Measurements from ENCODE around the gene MYEF2.

The MYEF2 gene

DNA sequence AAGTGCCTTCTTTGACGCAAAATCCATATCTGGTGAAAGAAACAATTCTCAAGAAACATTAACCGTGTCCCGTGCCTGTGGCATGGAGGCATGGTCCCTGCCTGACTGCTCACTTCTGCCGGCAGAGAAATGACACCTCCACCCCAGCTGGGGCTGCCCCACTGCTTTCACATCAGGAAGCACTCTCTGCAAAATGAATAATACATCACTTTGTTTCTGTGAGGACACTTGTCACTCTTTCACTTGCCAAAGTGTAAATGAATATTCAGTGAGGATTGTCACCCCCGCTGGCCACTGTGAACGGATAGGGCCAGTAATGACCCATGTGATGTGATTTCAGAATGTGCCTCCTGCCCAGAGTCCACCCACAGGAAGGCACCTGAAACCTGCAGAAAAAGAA lies 88.4 kb downstream of the MYEF2 start:
- H3K27ac ChIP-seq (ENCODE audit: low read depth, low read length): no peak overlapping the region
- TF ChIP-seq CTCF (IDR thresholded peaks at IDR 0.05; ENCODE audit: insufficient read depth, low read length, poor library complexity, severe bottlenecking): no peak
- TF ChIP-seq EZH2phosphoT487 (conservative IDR thresholded peaks at IDR 0.05; ENCODE audit: low read length): no peak
- no peak overlapping the region for H3K4me2 ChIP-seq (ENCODE audit: low read depth, low read length, poor library complexity, severe bottlenecking)
- H3K79me2 ChIP-seq (ENCODE audit: insufficient read depth, low read length): no peaks in the 10 kb centered on the region
- H3K4me3 ChIP-seq (ENCODE audit: insufficient read depth, low read length, poor library complexity, severe bottlenecking): no peak overlapping the region
- no peak overlapping the region for H2AFZ ChIP-seq (ENCODE audit: low read depth, low read length, severe bottlenecking)
- no peaks in the 10 kb centered on the region for H3K27me3 ChIP-seq (ENCODE audit: low read length)
- no peaks in the 10 kb centered on the region for H3K9me3 ChIP-seq (ENCODE audit: insufficient read depth, low read length)
- no peaks in the 10 kb centered on the region for H3F3A ChIP-seq (ENCODE audit: insufficient read depth)
- no peak overlapping the region for H3K9ac ChIP-seq (ENCODE audit: low read length)
- no peaks in the 10 kb centered on the region for H3K9me2 ChIP-seq (replicated peaks; ENCODE audit: insufficient read depth, low read length)
- no peaks in the 10 kb centered on the region for H3K36me3 ChIP-seq (ENCODE audit: low read length)
- no peaks in the 10 kb centered on the region for H4K20me1 ChIP-seq (ENCODE audit: low read depth, low read length)

- no peaks in the 10 kb centered on the region for H3F3A ChIP-seq (ENCODE audit: insufficient read depth)
- H3K9me2 ChIP-seq (replicated peaks; ENCODE audit: insufficient read depth, low read length): no peaks in the 10 kb centered on the region
- H3K4me2 ChIP-seq (ENCODE audit: low read depth, low read length, poor library complexity, severe bottlenecking): no peak overlapping the region
- H3K27ac ChIP-seq (ENCODE audit: low read depth, low read length): no peak overlapping the region
- no peaks in the 10 kb centered on the region for H3K27me3 ChIP-seq (ENCODE audit: low read length)
- no peak overlapping the region for H2AFZ ChIP-seq (ENCODE audit: low read depth, low read length, severe bottlenecking)
- H4K20me1 ChIP-seq (ENCODE audit: low read depth, low read length): no peaks in the 10 kb centered on the region
- no peaks in the 10 kb centered on the region for H3K36me3 ChIP-seq (ENCODE audit: low read length)
- TF ChIP-seq CTCF (IDR thresholded peaks at IDR 0.05; ENCODE audit: insufficient read depth, low read length, poor library complexity, severe bottlenecking) (no peak), EZH2phosphoT487 (conservative IDR thresholded peaks at IDR 0.05; ENCODE audit: low read length) (no peak)
- H3K9ac ChIP-seq (ENCODE audit: low read length): no peak overlapping the region
- no peak overlapping the region for H3K4me3 ChIP-seq (ENCODE audit: insufficient read depth, low read length, poor library complexity, severe bottlenecking)
- H3K79me2 ChIP-seq (ENCODE audit: insufficient read depth, low read length): no peaks in the 10 kb centered on the region
- H3K9me3 ChIP-seq (ENCODE audit: insufficient read depth, low read length): no peaks in the 10 kb centered on the region
Measured at GRCh38 chr15:48087844-48088243, 90.3 kb downstream of the MYEF2 start.

GRCh38 chr15:48086576-48086975 lies 91.5 kb downstream of the MYEF2 start:
- TF ChIP-seq CTCF (IDR thresholded peaks at IDR 0.05; ENCODE audit: insufficient read depth, low read length, poor library complexity, severe bottlenecking) (no peak), EZH2phosphoT487 (conservative IDR thresholded peaks at IDR 0.05; ENCODE audit: low read length) (no peak)
- no peak overlapping the region for H3K9ac ChIP-seq (ENCODE audit: low read length)
- H3K27ac ChIP-seq (ENCODE audit: low read depth, low read length): no peak overlapping the region
- H3K79me2 ChIP-seq (ENCODE audit: insufficient read depth, low read length): no peaks in the 10 kb centered on the region
- H3K4me2 ChIP-seq (ENCODE audit: low read depth, low read length, poor library complexity, severe bottlenecking): no peak overlapping the region
- no peaks in the 10 kb centered on the region for H3K36me3 ChIP-seq (ENCODE audit: low read length)
- no peak overlapping the region for H3K4me3 ChIP-seq (ENCODE audit: insufficient read depth, low read length, poor library complexity, severe bottlenecking)
- H3F3A ChIP-seq (ENCODE audit: insufficient read depth): no peaks in the 10 kb centered on the region
- no peaks in the 10 kb centered on the region for H4K20me1 ChIP-seq (ENCODE audit: low read depth, low read length)
- H3K9me3 ChIP-seq (ENCODE audit: insufficient read depth, low read length): no peaks in the 10 kb centered on the region
- H3K27me3 ChIP-seq (ENCODE audit: low read length): no peaks in the 10 kb centered on the region
- no peaks in the 10 kb centered on the region for H3K9me2 ChIP-seq (replicated peaks; ENCODE audit: insufficient read depth, low read length)
- no peak overlapping the region for H2AFZ ChIP-seq (ENCODE audit: low read depth, low read length, severe bottlenecking)

- no peak overlapping the region for H3K4me2 ChIP-seq (ENCODE audit: low read depth, low read length, poor library complexity, severe bottlenecking)
- TF ChIP-seq EZH2phosphoT487 (conservative IDR thresholded peaks at IDR 0.05; ENCODE audit: low read length): no peak
- no peak for TF ChIP-seq CTCF (IDR thresholded peaks at IDR 0.05; ENCODE audit: insufficient read depth, low read length, poor library complexity, severe bottlenecking)
Measured at GRCh38 chr15:48086133-48086532, 92.0 kb downstream of the MYEF2 start.

More at GRCh38 chr15:48086133-48086532, 92.0 kb downstream of the MYEF2 start:
- H4K20me1 ChIP-seq (ENCODE audit: low read depth, low read length): no peaks in the 10 kb centered on the region
- no peak overlapping the region for H3K27ac ChIP-seq (ENCODE audit: low read depth, low read length)
- H3K36me3 ChIP-seq (ENCODE audit: low read length): no peaks in the 10 kb centered on the region
- no peaks in the 10 kb centered on the region for H3K79me2 ChIP-seq (ENCODE audit: insufficient read depth, low read length)
- H3K9me2 ChIP-seq (replicated peaks; ENCODE audit: insufficient read depth, low read length): no peaks in the 10 kb centered on the region
- H3K9ac ChIP-seq (ENCODE audit: low read length): no peak overlapping the region
- no peaks in the 10 kb centered on the region for H3F3A ChIP-seq (ENCODE audit: insufficient read depth)
- no peaks in the 10 kb centered on the region for H3K27me3 ChIP-seq (ENCODE audit: low read length)
- H3K9me3 ChIP-seq (ENCODE audit: insufficient read depth, low read length): no peaks in the 10 kb centered on the region
- H2AFZ ChIP-seq (ENCODE audit: low read depth, low read length, severe bottlenecking): no peak overlapping the region
- no peak overlapping the region for H3K4me3 ChIP-seq (ENCODE audit: insufficient read depth, low read length, poor library complexity, severe bottlenecking)
